ENCODE results near the gene GPR119.
A peak's percentile ranks its signal among the peaks of the same experiment; 100 is the strongest.
"Not testable (repeated sequence)": the region's sequence is repeated elsewhere in the genome, so short reads cannot be mapped to it uniquely, and the experiment has no call there.

GPR119 gene

GRCh38 chrX:130343411-130343810 is 42.1 kb downstream of the GPR119 start:
- no CpG with 5 or more reads among the region's 1 CpG for WGBS (ENCODE audit: insufficient coverage)
- H3K36me3 ChIP-seq (ENCODE audit: control insufficient read depth in 4 of 4, insufficient read depth in 4 of 4, low read length in 3 of 4), result no peaks in the 10 kb centered on the region
- H3K27ac ChIP-seq (ENCODE audit: insufficient read depth in 1 of 2, low read depth in 1 of 2, low read length in 2 of 2, poor library complexity in 1 of 2, severe bottlenecking in 2 of 2), result no peak overlapping the region
- no peak for DNase-seq
- POLR2A ChIA-PET, result no interaction called here
- CTCF ChIA-PET, result no interaction called here
- no peak overlapping the region for H3K4me3 ChIP-seq (ENCODE audit: control insufficient read depth in 1 of 7, extremely low read depth in 1 of 7, insufficient read depth in 4 of 7, low read depth in 2 of 7, low read length in 6 of 7)
- no peaks in the 10 kb centered on the region for H3K27me3 ChIP-seq (replicated peaks in 2 of 5; ENCODE audit: control insufficient read depth in 4 of 5, insufficient read depth in 5 of 5, low read length in 4 of 5)
- no peaks in the 10 kb centered on the region for H3K9me3 ChIP-seq (ENCODE audit: control extremely low read depth in 1 of 5, control insufficient read depth in 4 of 5, insufficient read depth in 2 of 5, low read depth in 1 of 5, low read length in 4 of 5)
- peaks cover 0 to 9% (median 1%) of the 10 kb centered on the region in 4 experiments for H3K4me1 ChIP-seq (ENCODE audit: control extremely low read depth in 1 of 4, control insufficient read depth in 4 of 4, insufficient read depth in 4 of 4, low read length in 3 of 4)

GRCh38 chrX:130340271-130340670 is 45.2 kb downstream of the GPR119 start:
- H3K27me3 ChIP-seq (replicated peaks in 2 of 5; ENCODE audit: control insufficient read depth in 4 of 5, insufficient read depth in 5 of 5, low read length in 4 of 5), result no peaks in the 10 kb centered on the region
- H3K9me3 ChIP-seq (ENCODE audit: control extremely low read depth in 1 of 5, control insufficient read depth in 4 of 5, insufficient read depth in 2 of 5, low read depth in 1 of 5, low read length in 4 of 5), result no peaks in the 10 kb centered on the region
- H3K27ac ChIP-seq (ENCODE audit: insufficient read depth in 1 of 2, low read depth in 1 of 2, low read length in 2 of 2, poor library complexity in 1 of 2, severe bottlenecking in 2 of 2), result peak overlapping the region; percentile 38 to 81
- peak overlapping the region; percentile 68 to 87 (median 74) for H3K4me3 ChIP-seq (ENCODE audit: control insufficient read depth in 1 of 7, extremely low read depth in 1 of 7, insufficient read depth in 4 of 7, low read depth in 2 of 7, low read length in 6 of 7)
- 54% methylated on average over 5 of the region's 9 CpGs for WGBS (ENCODE audit: insufficient coverage)
- POLR2A ChIA-PET, result no interaction called here
- peaks cover 0 to 9% (median 1%) of the 10 kb centered on the region in 4 experiments for H3K4me1 ChIP-seq (ENCODE audit: control extremely low read depth in 1 of 4, control insufficient read depth in 4 of 4, insufficient read depth in 4 of 4, low read length in 3 of 4)
- CTCF ChIA-PET, result no interaction called here
- H3K36me3 ChIP-seq (ENCODE audit: control insufficient read depth in 4 of 4, insufficient read depth in 4 of 4, low read length in 3 of 4), result no peaks in the 10 kb centered on the region
- DNase-seq, result no peak

- CTCF ChIA-PET, result no interaction called here
Measured at GRCh38 chrX:130339408-130340222, 45.9 kb downstream of the GPR119 start, which contains the start of gene SLC25A14. TSS of gene SLC25A14 (plus strand) at chrX:130339919. CDS start at chrX:130340279, 360 bp downstream.

GRCh38 chrX:130338869-130339268 is 46.6 kb downstream of the GPR119 start:
- DNase-seq; H3K27me3 ChIP-seq (replicated peaks in 2 of 5; ENCODE audit: control insufficient read depth in 4 of 5, insufficient read depth in 5 of 5, low read length in 4 of 5); H3K36me3 ChIP-seq (ENCODE audit: control insufficient read depth in 4 of 4, insufficient read depth in 4 of 4, low read length in 3 of 4); CTCF ChIA-PET; H3K27ac ChIP-seq (ENCODE audit: insufficient read depth in 1 of 2, low read depth in 1 of 2, low read length in 2 of 2, poor library complexity in 1 of 2, severe bottlenecking in 2 of 2); H3K9me3 ChIP-seq (ENCODE audit: control extremely low read depth in 1 of 5, control insufficient read depth in 4 of 5, insufficient read depth in 2 of 5, low read depth in 1 of 5, low read length in 4 of 5); H3K4me1 ChIP-seq (ENCODE audit: control extremely low read depth in 1 of 4, control insufficient read depth in 4 of 4, insufficient read depth in 4 of 4, low read length in 3 of 4); POLR2A ChIA-PET: not testable (repeated sequence)
- WGBS (ENCODE audit: insufficient coverage), result 89% methylated on average over 8 of the region's 8 CpGs
- peak overlapping the region in 5 of 7 experiments; percentile 68 to 87 (median 76) for H3K4me3 ChIP-seq (ENCODE audit: control insufficient read depth in 1 of 7, extremely low read depth in 1 of 7, insufficient read depth in 4 of 7, low read depth in 2 of 7, low read length in 6 of 7)

More at GRCh38 chrX:130339408-130340222, 45.9 kb downstream of the GPR119 start, which contains the start of gene SLC25A14:
- 40% methylated on average over 55 of the region's 55 CpGs for WGBS (ENCODE audit: insufficient coverage)
- Histone ChIP-seq H3K27ac (ENCODE audit: insufficient read depth in 1 of 2, low read depth in 1 of 2, low read length in 2 of 2, poor library complexity in 1 of 2, severe bottlenecking in 2 of 2) (peak within 1 kb of the TSS; percentile 38 to 81), H3K9me3 (ENCODE audit: control extremely low read depth in 1 of 5, control insufficient read depth in 4 of 5, insufficient read depth in 2 of 5, low read depth in 1 of 5, low read length in 4 of 5) (no peaks in the 10 kb centered on the region), H3K4me1 (ENCODE audit: control extremely low read depth in 1 of 4, control insufficient read depth in 4 of 4, insufficient read depth in 4 of 4, low read length in 3 of 4) (peaks cover 0 to 9% (median 1%) of the 10 kb centered on the region in 4 experiments), H3K4me3 (ENCODE audit: control insufficient read depth in 1 of 7, extremely low read depth in 1 of 7, insufficient read depth in 4 of 7, low read depth in 2 of 7, low read length in 6 of 7) (peak within 1 kb of the TSS; percentile 68 to 87 (median 74)), H3K27me3 (replicated peaks in 2 of 5; ENCODE audit: control insufficient read depth in 4 of 5, insufficient read depth in 5 of 5, low read length in 4 of 5) (no peaks in the 10 kb centered on the region), H3K36me3 (ENCODE audit: control insufficient read depth in 4 of 4, insufficient read depth in 4 of 4, low read length in 3 of 4) (no peaks in the 10 kb centered on the region)
- POLR2A ChIA-PET, result no interaction called here
- peak; percentile 59 to 79 (median 76) for DNase-seq

GRCh38 chrX:130336531-130336930 is 48.9 kb downstream of the GPR119 start:
- no peak for DNase-seq
- WGBS (ENCODE audit: insufficient coverage), result 80% methylated on average over 4 of the region's 4 CpGs
- ChIA-PET CTCF (no interaction called here), POLR2A (no interaction called here)
- H3K9me3 ChIP-seq (ENCODE audit: control extremely low read depth in 1 of 5, control insufficient read depth in 4 of 5, insufficient read depth in 2 of 5, low read depth in 1 of 5, low read length in 4 of 5), result no peaks in the 10 kb centered on the region
- H3K27me3 ChIP-seq (replicated peaks in 2 of 5; ENCODE audit: control insufficient read depth in 4 of 5, insufficient read depth in 5 of 5, low read length in 4 of 5), result no peaks in the 10 kb centered on the region
- no peak overlapping the region for H3K27ac ChIP-seq (ENCODE audit: insufficient read depth in 1 of 2, low read depth in 1 of 2, low read length in 2 of 2, poor library complexity in 1 of 2, severe bottlenecking in 2 of 2)
- no peaks in the 10 kb centered on the region for H3K36me3 ChIP-seq (ENCODE audit: control insufficient read depth in 4 of 4, insufficient read depth in 4 of 4, low read length in 3 of 4)
- no peak overlapping the region for H3K4me3 ChIP-seq (ENCODE audit: control insufficient read depth in 1 of 7, extremely low read depth in 1 of 7, insufficient read depth in 4 of 7, low read depth in 2 of 7, low read length in 6 of 7)
- peaks cover 0 to 9% (median 1%) of the 10 kb centered on the region in 4 experiments for H3K4me1 ChIP-seq (ENCODE audit: control extremely low read depth in 1 of 4, control insufficient read depth in 4 of 4, insufficient read depth in 4 of 4, low read length in 3 of 4)
